ENCODE results near the gene FAM114A2. TPM values are rescaled to one million over a fixed set of nuclear protein-coding genes. Genes with fewer than 3 reads are reported as not detected.
"Not testable (repeated sequence)": the region's sequence is repeated elsewhere in the genome, so short reads cannot be mapped to it uniquely, and the experiment has no call there.

FAM114A2 gene
- total and polyA plus RNA-seq, 4 donors, result 11.3 to 47.7 (median 28.9) TPM

GRCh38 chr5:154076240-154076922, 37.7 kb upstream of the FAM114A2 start:
- 88 to 93% methylated on average over 5 of the region's 5 CpGs for WGBS, 2 donors
- no peak for DNase-seq
- intact Hi-C loops (cut with DNase I), result no loop called here
- no peak for ATAC-seq (ENCODE audit: low FRiP score)
- Histone ChIP-seq H3K27me3 (ENCODE audit: control insufficient read depth in 1 of 2, insufficient read depth in 2 of 2, low read length in 1 of 2) (no peaks in the 10 kb centered on the region), H3K4me1 (ENCODE audit: control insufficient read depth in 1 of 2, insufficient read depth in 2 of 2, low read length in 2 of 2) (peaks cover 0 to 3% of the 10 kb centered on the region in 2 donors), H3K4me3 (ENCODE audit: low read length in 2 of 2) (no peak overlapping the region), H3K27ac (ENCODE audit: low read depth in 1 of 2, low read length in 2 of 2) (no peak overlapping the region), H3K36me3 (ENCODE audit: control insufficient read depth in 1 of 2, insufficient read depth in 2 of 2, low read length in 1 of 2) (no peaks in the 10 kb centered on the region), H3K9me3 (ENCODE audit: control insufficient read depth, low read length) (no peaks in the 10 kb centered on the region)

GRCh38 chr5:154072414-154073171, 33.9 kb upstream of the FAM114A2 start:
- intact Hi-C loops (cut with DNase I), result loop anchor here in 1 of 2 donors (2.0 kb wide), 1 partner anchor 106 kb away; no protein-coding TSS in a partner anchor
- Histone ChIP-seq H3K4me1 (ENCODE audit: control insufficient read depth in 1 of 2, insufficient read depth in 2 of 2, low read length in 2 of 2) (peaks cover 0 to 2% of the 10 kb centered on the region in 2 donors), H3K27ac (ENCODE audit: low read depth in 1 of 2, low read length in 2 of 2) (no peak overlapping the region), H3K9me3 (ENCODE audit: control insufficient read depth, low read length) (no peaks in the 10 kb centered on the region), H3K36me3 (ENCODE audit: control insufficient read depth in 1 of 2, insufficient read depth in 2 of 2, low read length in 1 of 2) (no peaks in the 10 kb centered on the region), H3K27me3 (ENCODE audit: control insufficient read depth in 1 of 2, insufficient read depth in 2 of 2, low read length in 1 of 2) (no peaks in the 10 kb centered on the region), H3K4me3 (ENCODE audit: low read length in 2 of 2) (no peak overlapping the region)
- peak; percentile 95 for ATAC-seq (ENCODE audit: low FRiP score)
- peak; percentile 88 to 95 for DNase-seq
- WGBS, 2 donors, result 35% methylated on average over 18 of the region's 18 CpGs

GRCh38 chr5:154071799-154072413, 33.2 kb upstream of the FAM114A2 start:
- H3K9me3 ChIP-seq (ENCODE audit: control insufficient read depth, low read length), result no peaks in the 10 kb centered on the region
- H3K27me3 ChIP-seq (ENCODE audit: control insufficient read depth in 1 of 2, insufficient read depth in 2 of 2, low read length in 1 of 2), result no peaks in the 10 kb centered on the region
- H3K4me1 ChIP-seq (ENCODE audit: control insufficient read depth in 1 of 2, insufficient read depth in 2 of 2, low read length in 2 of 2), result no peaks in the 10 kb centered on the region
- no peak for DNase-seq
- intact Hi-C loops (cut with DNase I), result loop anchor here (1.0 to 2.0 kb wide), 3 partner anchors 107 to 333 kb away; no protein-coding TSS in a partner anchor
- H3K36me3 ChIP-seq (ENCODE audit: control insufficient read depth in 1 of 2, insufficient read depth in 2 of 2, low read length in 1 of 2), result no peaks in the 10 kb centered on the region
- H3K27ac ChIP-seq (ENCODE audit: low read depth in 1 of 2, low read length in 2 of 2), result no peak overlapping the region
- no peak overlapping the region for H3K4me3 ChIP-seq (ENCODE audit: low read length in 2 of 2)
- WGBS, 2 donors, result 66 to 70% methylated on average over 2 of the region's 2 CpGs
- no peak for ATAC-seq (ENCODE audit: low FRiP score)

- not testable (repeated sequence) for H3K27me3 ChIP-seq (ENCODE audit: control insufficient read depth in 1 of 2, insufficient read depth in 2 of 2, low read length in 1 of 2); H3K4me3 ChIP-seq (ENCODE audit: low read length in 2 of 2); H3K4me1 ChIP-seq (ENCODE audit: control insufficient read depth in 1 of 2, insufficient read depth in 2 of 2, low read length in 2 of 2); H3K9me3 ChIP-seq (ENCODE audit: control insufficient read depth, low read length); H3K36me3 ChIP-seq (ENCODE audit: control insufficient read depth in 1 of 2, insufficient read depth in 2 of 2, low read length in 1 of 2); H3K27ac ChIP-seq (ENCODE audit: low read depth in 1 of 2, low read length in 2 of 2); ATAC-seq (ENCODE audit: low FRiP score); DNase-seq
- intact Hi-C loops (cut with DNase I), result loop anchor here (2.0 kb wide), 1 partner anchor 335 kb away; no protein-coding TSS in a partner anchor
- 93 to 94% methylated on average over 5 of the region's 5 CpGs for WGBS, 2 donors
Observed at GRCh38 chr5:154069854-154070253, 31.1 kb upstream of the FAM114A2 start.

GRCh38 chr5:154065971-154066370, 27.3 kb upstream of the FAM114A2 start:
- intact Hi-C loops (cut with DNase I), result no loop called here
- Histone ChIP-seq H3K27me3 (ENCODE audit: control insufficient read depth in 1 of 2, insufficient read depth in 2 of 2, low read length in 1 of 2) (no peaks in the 10 kb centered on the region), H3K9me3 (ENCODE audit: control insufficient read depth, low read length) (no peaks in the 10 kb centered on the region), H3K36me3 (ENCODE audit: control insufficient read depth in 1 of 2, insufficient read depth in 2 of 2, low read length in 1 of 2) (no peaks in the 10 kb centered on the region), H3K27ac (ENCODE audit: low read depth in 1 of 2, low read length in 2 of 2) (no peak overlapping the region), H3K4me3 (ENCODE audit: low read length in 2 of 2) (no peak overlapping the region), H3K4me1 (ENCODE audit: control insufficient read depth in 1 of 2, insufficient read depth in 2 of 2, low read length in 2 of 2) (no peaks in the 10 kb centered on the region)
- DNase-seq (no peak), ATAC-seq (ENCODE audit: low FRiP score) (no peak)

DNA sequence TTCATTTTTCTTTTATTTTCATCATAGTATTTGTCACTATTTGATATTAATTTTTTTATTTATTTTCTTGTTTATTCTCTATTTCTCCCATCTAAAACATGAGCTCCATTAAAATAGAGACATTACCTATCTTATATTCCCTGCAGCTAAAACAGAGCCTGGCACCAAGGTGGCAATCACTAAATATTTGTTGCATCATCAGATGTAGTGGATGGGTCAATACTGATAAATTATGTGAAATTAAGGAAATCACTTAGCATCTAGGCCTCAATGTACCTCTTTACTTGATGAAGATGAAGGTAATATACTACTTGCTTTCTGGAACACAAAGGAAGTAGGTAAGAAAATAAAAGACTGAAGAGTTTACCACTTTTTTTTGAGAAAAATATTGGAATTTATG, 24.7 kb upstream of the FAM114A2 start:
- intact Hi-C loops (cut with DNase I), result no loop called here
- H3K27me3 ChIP-seq (ENCODE audit: control insufficient read depth in 1 of 2, insufficient read depth in 2 of 2, low read length in 1 of 2), result no peaks in the 10 kb centered on the region
- ATAC-seq (ENCODE audit: low FRiP score), result no peak

GRCh38 chr5:154060606-154061005, 21.9 kb upstream of the FAM114A2 start:
- ATAC-seq (ENCODE audit: low FRiP score) (no peak), DNase-seq (no peak)
- H3K27ac ChIP-seq (ENCODE audit: low read depth in 1 of 2, low read length in 2 of 2), result no peak overlapping the region
- no peaks in the 10 kb centered on the region for H3K36me3 ChIP-seq (ENCODE audit: control insufficient read depth in 1 of 2, insufficient read depth in 2 of 2, low read length in 1 of 2)
- WGBS, 2 donors, result 93% methylated on average over 3 of the region's 3 CpGs
- intact Hi-C loops (cut with DNase I), result no loop called here
- H3K4me1 ChIP-seq (ENCODE audit: control insufficient read depth in 1 of 2, insufficient read depth in 2 of 2, low read length in 2 of 2), result no peaks in the 10 kb centered on the region
- no peaks in the 10 kb centered on the region for H3K9me3 ChIP-seq (ENCODE audit: control insufficient read depth, low read length)
- H3K27me3 ChIP-seq (ENCODE audit: control insufficient read depth in 1 of 2, insufficient read depth in 2 of 2, low read length in 1 of 2), result no peaks in the 10 kb centered on the region
- H3K4me3 ChIP-seq (ENCODE audit: low read length in 2 of 2), result no peak overlapping the region

More for the DNA sequence above, 24.7 kb upstream of the FAM114A2 start:
- no peak overlapping the region for H3K4me3 ChIP-seq (ENCODE audit: low read length in 2 of 2)
- H3K27ac ChIP-seq (ENCODE audit: low read depth in 1 of 2, low read length in 2 of 2), result no peak overlapping the region
- no peaks in the 10 kb centered on the region for H3K9me3 ChIP-seq (ENCODE audit: control insufficient read depth, low read length)
- no peaks in the 10 kb centered on the region for H3K36me3 ChIP-seq (ENCODE audit: control insufficient read depth in 1 of 2, insufficient read depth in 2 of 2, low read length in 1 of 2)
- DNase-seq, result no peak
- no peaks in the 10 kb centered on the region for H3K4me1 ChIP-seq (ENCODE audit: control insufficient read depth in 1 of 2, insufficient read depth in 2 of 2, low read length in 2 of 2)

- H3K27ac ChIP-seq (ENCODE audit: low read depth in 1 of 2, low read length in 2 of 2), result no peak overlapping the region
- no peaks in the 10 kb centered on the region for H3K36me3 ChIP-seq (ENCODE audit: control insufficient read depth in 1 of 2, insufficient read depth in 2 of 2, low read length in 1 of 2)
- 80 to 89% methylated on average over 4 of the region's 4 CpGs for WGBS, 2 donors
- intact Hi-C loops (cut with DNase I), result no loop called here
- DNase-seq (no peak), ATAC-seq (ENCODE audit: low FRiP score) (no peak)
- no peak overlapping the region for H3K4me3 ChIP-seq (ENCODE audit: low read length in 2 of 2)
- no peaks in the 10 kb centered on the region for H3K27me3 ChIP-seq (ENCODE audit: control insufficient read depth in 1 of 2, insufficient read depth in 2 of 2, low read length in 1 of 2)
- no peaks in the 10 kb centered on the region for H3K9me3 ChIP-seq (ENCODE audit: control insufficient read depth, low read length)
- no peaks in the 10 kb centered on the region for H3K4me1 ChIP-seq (ENCODE audit: control insufficient read depth in 1 of 2, insufficient read depth in 2 of 2, low read length in 2 of 2)
Observed at GRCh38 chr5:154059583-154059982, 20.9 kb upstream of the FAM114A2 start.
